ENCODE measurements around the gene ZFP92.

DNA sequence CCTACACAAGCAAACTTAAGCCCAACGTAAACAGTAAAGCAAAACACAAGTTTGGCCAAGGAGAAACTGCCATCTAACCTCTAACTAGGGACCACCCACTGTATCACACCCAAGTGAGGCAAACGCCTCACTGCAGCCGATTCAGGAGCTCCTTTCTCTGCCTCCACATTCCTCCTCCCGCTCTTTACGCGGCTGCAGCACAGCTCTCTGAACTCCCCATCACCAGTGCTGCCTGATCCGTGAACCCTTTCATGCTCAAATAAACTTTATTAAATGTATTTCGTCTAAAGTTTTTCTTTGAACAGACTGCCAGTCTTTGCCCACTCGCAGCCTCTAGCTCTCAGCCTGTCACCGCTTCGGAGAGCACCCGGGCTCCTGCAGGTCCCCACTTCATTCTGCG lies 16.7 kb upstream of the ZFP92 start:
- TF ChIP-seq, protein P1, sequence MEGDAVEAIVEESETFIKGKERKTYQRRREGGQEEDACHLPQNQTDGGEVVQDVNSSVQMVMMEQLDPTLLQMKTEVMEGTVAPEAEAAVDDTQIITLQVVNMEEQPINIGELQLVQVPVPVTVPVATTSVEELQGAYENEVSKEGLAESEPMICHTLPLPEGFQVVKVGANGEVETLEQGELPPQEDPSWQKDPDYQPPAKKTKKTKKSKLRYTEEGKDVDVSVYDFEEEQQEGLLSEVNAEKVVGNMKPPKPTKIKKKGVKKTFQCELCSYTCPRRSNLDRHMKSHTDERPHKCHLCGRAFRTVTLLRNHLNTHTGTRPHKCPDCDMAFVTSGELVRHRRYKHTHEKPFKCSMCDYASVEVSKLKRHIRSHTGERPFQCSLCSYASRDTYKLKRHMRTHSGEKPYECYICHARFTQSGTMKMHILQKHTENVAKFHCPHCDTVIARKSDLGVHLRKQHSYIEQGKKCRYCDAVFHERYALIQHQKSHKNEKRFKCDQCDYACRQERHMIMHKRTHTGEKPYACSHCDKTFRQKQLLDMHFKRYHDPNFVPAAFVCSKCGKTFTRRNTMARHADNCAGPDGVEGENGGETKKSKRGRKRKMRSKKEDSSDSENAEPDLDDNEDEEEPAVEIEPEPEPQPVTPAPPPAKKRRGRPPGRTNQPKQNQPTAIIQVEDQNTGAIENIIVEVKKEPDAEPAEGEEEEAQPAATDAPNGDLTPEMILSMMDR (IDR thresholded peaks at IDR 0.05; ENCODE audit: insufficient read depth, low read depth, low read length) = no peak
- no peak for TF ChIP-seq EZH2 (IDR thresholded peaks at IDR 0.05; ENCODE audit: insufficient read depth, low read length)

Measured in astrocyte (in vitro differentiated cells and primary cell).